Posterior cingulate gyrus (tissue), 11 donors: Measurements from ENCODE around the gene CCDC186.

Experiments used
- DNase-seq, 10 donors: peaks; one replicate each; pipeline versions ENCODE4 v3.0.0 to v3.0.0-alpha.2; 2020 to 2021; ENCODE audit warnings: mixed read lengths in 3 of 10
- intact Hi-C: fragments of 100-400 bp; cut with DNase I; formaldehyde crosslinking; loops from one replicate; pipeline ENCODE4 v1.15.1; 2023

CCDC186 gene

DNA sequence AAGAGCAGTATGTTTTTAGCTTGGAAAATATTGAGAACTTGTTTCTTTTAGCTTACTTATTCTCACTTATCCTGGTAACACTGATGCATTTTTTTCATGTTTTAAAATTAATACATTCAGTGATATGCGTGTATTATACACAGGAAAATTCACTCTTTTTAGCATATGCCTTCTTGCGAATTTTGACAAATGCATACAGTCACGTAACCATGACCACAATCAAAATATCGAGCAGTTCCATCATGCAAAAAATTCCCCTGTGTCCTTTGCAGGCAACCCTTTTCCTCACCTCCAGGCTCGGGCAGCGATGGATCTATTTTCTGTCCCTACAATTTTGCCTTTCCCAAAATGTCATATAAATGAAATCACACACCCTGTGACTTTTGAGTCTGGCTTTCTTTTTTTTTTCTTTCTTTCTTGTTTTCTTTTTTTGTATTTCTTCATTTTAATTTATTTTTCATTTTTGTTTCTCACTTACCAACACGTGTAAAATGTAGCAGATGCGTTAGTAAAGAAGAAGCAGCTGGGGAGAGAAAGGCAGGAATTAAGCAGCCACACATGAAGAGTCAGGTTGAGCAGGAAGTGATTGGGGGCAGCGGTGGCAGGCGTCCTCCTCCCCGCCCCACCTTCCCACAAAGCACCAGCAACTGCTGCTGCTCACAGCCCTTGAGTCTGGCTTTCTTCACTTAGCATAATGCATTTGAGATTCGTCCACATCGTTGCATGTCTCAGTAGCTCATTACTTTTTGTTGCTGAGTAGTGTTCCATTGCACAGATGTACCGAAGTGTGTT is 100.4 kb downstream of the CCDC186 start:
- intact Hi-C loops, result no loop called here
- DNase-seq, result no peak

DNA sequence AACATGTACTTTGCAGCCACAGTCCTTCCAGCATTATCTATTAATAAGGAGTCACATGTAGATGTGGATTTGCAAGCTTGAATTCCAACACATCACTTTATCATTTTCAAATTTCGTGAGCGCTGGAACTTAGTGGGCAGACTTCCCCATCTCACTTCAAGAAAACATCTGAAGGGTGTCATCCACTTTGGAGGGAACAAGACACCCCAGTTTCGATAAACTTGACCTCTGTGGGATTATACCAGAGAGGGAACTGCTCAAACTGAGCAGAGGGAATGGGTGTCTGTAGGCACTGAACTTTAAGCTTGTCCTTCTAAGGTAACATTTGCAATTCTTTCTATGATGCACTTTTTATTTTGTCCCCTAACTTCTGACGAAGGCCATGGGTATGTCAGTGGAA is 102.8 kb downstream of the CCDC186 start:
- intact Hi-C loops, result no loop called here
- DNase-seq, result no peak
